ENCODE measurements around the gene FURIN.
A peak's percentile ranks its signal among the peaks of the same experiment; 100 is the strongest.
"Not testable (repeated sequence)": the region's sequence is repeated elsewhere in the genome, so short reads cannot be mapped to it uniquely, and the experiment has no call there.

The FURIN gene

DNA sequence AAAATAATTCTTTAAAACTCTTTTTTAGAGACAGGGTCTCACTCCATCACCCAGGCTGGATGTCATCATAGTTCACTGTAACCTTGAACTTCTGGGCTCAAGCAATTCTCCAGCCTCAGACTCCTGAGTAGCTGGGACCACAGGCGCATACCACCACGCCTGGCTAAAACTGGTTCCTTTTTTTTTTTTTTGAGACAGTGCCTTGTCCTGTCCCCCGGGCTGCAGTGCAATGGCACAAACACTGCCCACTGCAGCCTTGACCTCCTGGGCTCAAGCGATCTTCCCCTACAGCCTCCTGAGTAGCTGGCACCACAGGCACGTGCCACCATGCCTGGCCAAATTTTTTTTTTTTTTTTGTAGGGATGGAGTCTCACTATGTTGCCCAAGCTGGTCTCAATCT, 23.7 kb upstream of the FURIN start:
- DNase-seq (ENCODE audit: low spot score) = no peak

DNA sequence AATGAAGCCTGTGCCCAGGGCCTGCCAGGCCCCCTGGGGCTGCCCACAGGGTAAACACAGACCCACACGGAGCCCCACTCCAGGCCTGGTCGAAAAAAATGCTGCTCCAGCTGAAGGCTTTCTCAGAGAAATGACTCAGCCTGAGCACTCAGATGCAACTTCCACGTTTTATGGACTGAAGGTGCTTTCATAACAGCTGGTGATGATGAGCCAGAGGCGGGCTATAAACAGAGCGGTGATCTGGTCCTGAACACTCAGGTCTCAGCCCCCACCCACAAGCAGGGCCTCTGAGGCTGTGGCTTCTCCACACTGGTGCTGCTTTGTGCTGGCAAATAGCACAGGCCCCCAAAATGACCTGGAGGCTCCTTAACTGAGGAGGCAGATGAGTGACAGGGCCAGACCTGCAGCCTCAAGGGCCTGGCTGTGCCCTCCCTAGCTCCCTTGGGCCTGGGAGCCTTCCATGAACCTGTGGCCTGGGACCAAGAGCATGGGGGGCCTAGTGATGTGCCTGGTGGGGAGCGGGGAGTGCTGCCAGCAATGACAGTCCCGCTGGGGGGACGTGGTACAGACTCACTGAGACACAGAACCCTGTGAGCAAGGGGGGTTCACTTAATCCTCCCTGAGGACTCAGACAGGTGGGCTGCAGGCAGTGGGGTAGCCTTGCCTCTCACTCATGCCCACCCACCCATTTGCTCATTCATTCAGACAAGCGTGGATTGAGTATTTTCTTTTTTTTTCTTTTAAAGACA, 23.0 kb upstream of the FURIN start:
- DNase-seq (ENCODE audit: low spot score) = peak; percentile 82

DNA sequence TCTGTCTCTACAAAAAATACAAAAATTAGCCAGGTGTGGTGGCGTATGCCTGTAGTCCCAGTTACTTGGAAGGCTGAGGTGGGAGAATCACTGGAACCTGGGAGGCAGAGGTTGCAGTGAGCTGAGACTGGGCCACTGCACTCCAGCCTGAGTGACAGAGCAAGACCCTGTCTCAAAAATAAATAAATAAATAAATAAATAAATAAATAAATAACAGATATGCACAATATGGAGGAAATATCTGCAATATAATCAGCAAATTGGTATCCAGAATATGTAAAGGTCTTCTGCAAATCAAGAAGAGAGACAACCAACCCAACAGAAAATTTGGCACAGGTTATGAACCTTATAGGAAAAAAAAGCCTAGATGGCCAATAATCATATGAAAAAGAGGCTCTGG, 19.0 kb upstream of the FURIN start:
- DNase-seq (ENCODE audit: low spot score) = not testable (repeated sequence)

DNA sequence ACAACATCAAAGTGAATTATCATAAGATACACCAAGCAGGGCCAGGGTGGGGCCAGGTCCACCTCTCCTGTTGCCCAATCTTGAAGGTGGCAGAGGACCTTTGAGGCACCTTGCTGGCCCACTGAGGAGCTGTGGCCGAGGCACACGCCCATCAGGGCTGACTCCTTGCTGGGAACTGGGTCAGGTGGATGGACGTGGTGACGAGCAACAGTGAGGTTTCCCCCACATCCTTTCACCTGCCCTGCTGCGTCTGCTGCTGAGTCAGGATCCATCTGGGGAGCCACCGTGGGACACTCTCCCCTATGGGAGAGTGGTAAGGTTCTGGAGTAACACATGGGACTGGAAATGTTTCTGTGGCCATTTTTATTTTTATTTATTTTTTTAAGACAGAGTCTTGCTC, 17.3 kb upstream of the FURIN start:
- DNase-seq (ENCODE audit: low spot score) = no peak

DNA sequence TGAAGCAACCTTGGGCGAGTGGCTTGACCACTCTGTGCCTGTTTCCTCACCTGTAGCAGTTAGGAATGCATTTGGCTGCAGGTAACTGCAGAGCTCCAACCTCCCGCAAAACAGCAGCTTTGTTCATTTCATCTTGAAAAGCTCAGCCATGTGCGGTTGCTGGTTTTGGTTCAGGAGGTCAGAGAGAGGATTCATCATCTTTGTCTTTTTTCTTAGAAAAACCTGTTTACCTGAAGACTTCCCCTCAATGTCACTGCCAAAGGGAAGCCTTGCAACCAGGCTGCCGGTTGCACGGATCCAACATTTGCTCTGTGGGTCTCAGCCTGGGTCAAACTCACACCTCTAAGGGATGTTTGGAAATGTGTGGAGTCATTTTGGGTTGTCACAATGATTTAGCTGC, 16.4 kb upstream of the FURIN start:
- no peak for DNase-seq (ENCODE audit: low spot score)

DNA sequence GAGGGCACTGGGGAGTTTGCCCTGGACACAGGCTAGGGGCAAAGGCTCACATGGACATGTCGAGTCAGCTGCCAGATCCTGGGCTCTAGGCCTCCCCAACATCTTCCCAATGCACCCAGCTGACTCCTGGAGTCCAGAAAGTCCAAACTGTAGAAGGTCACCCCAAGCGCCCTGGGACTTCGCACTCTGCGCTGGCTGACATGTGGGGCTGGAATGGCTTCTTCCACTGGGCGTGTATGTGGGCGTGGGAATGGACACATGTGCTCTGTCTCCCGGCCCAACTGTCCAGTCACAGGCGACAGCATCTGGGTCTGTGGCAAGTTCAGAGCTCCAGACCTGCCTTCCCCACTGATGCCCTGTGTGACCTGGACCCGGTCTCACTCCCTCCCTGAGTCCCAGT, 13.2 kb upstream of the FURIN start:
- DNase-seq (ENCODE audit: low spot score) = no peak

DNA sequence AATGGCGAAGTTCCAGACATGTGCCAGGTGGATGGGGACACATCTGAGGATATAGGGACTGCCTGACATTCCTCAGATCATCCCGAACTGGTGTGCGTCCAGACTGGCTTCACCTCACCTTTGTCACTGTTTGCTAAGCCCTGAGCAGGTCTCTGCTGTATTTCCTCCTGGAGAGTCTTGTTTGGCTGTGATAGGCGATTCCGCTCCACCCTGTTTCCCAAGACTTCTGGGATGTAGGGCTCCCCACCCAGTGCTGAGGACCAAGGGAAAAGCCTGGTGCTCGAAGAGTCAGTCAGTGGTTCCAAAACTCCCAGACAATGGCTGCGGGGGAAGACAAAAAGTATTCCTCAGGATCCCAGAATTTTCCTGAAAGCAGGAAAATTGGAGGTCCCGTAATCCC, 11.1 kb upstream of the FURIN start:
- no peak for DNase-seq (ENCODE audit: low spot score)

DNA sequence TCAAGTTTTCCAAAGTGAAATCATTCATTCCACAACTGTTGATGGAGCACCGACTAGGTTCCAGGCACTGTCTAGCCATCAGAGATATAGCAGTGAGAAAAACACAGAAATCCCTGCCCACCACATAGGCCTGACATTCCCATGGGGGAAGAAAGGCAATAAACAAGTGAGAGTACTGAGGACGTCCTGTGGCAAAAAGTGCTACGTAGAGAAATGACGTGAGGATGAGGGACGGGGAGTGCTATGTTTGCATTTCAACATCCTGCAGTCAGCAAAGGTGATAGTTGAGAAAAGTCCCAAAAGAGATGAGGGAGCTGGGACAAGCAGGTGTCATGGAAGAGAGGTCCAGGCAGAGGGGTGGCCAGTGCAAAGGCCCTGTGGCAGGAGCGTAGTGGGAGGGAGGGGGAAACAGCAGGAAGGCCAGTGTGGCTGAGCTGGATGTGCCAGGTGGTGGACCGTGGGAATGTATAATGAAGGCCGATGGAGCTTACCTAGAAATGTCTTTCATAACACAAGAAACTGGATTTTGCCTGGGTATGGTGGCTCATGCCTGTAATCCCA, 10.4 kb upstream of the FURIN start:
- DNase-seq (ENCODE audit: low spot score) = no peak

DNA sequence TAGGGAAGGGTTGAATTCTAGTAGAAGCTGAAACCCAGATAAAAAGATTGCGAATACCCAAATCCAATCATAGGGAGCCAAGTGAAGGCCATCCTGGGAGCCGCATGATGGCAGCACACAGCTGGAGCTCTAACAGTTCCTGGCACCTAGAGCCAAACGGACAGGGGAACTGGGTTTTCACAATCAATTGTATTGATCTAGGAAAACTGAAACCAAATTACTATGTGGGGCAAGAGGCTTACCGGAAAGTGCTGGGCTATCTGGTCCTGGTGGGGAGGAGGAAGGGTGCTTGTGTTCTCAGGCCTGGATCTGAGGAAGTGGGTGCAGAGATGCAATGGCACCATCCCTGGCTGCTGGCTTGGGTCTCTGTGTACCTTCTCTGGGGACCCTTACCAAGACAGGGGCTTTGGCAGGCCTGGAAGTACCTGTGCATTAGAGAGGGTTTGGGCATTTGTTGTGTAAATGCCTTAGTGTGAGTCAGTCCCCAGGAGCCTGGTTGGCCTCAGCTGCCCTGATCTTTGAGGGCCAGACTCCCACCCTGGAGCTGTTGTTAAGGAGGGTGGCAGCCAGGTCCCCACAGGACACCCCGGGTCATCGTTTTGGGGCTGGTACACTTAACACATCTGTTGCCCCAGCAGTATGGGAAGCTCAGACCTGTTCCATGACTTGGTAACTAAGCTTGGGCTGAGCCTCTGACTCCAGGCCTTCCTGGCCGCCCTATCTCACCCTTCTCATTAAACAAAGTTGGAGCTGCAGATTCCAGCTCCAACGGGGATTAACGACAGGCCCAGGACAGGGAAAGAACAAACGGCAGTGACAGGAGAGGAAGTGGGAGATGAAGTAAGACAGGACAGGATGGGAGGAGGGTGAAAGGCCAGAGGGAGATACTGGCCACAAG, 8.9 kb upstream of the FURIN start:
- DNase-seq (ENCODE audit: low spot score) = no peak

DNA sequence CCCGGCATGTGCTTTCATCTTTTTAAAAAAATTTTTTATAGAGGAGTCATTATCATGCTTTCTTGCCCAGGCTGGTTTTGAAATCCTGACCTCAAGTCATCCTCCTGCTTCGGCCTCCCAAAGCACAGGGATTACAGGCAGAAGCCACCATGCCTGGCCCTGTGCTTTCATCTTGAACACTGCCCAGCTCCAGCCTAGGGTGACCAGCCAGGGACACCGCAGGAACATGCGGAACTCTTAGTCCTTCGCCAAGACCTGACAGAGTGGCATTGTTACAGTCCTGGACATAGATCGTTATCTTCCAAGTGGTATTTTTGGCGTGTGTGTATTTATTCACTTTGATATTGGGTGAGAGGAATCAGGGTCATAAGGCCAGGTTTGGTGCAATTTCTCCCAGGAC, 7.9 kb upstream of the FURIN start:
- no peak for DNase-seq (ENCODE audit: low spot score)

DNA sequence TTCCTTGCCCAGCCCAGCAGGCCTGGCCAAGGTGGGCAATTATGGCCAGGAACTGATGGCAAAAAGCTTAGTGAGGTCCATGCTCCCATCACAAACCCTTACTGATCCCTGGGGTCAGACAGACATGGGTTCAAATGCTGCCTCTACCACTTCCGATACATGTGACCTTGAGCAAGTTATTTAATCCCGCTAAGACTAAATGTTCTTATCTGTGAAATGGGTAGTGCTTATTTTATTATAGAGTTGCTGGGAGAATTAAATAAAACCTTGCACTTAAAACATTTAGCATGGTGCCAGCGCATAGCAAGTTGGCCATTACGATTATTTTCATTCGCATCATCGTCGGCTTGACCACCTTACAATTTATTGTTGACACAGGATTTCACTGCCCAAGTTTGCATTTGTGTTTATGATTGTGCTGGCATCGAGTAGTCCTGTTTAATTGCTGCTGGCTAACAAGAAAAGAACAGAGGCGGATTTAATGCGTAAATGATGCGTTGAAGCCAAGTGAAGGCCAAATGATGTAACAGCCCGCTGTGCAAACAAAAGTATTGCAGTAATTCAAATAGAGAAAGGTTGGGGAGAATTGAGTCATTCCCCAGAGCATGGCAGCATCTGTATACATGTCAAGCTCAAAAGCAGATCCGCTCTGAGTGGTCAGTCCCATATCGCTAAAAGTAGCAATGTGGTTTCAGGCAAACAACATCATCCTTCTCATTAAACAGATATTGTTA, 7.3 kb upstream of the FURIN start:
- DNase-seq (ENCODE audit: low spot score) = no peak

DNA sequence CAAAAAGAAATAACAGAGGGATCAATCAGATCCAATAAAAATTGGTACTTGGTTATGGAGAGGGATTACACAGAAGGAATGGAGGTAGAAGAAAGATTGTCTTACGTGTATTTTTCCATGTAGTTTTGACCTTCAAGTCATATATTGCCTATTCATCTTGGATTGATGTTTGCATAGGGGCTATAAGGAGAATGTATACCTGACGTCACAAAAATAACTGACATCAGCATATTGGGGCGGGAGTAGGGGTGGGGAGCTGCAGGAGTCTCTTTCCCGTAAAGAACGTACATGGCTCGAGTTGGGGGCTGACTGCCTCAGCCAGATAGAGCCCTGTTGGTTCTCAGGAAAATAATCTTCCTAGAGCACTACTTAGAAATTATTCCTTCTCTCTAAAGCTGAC, 5.9 kb upstream of the FURIN start:
- no peak for DNase-seq (ENCODE audit: low spot score)

DNA sequence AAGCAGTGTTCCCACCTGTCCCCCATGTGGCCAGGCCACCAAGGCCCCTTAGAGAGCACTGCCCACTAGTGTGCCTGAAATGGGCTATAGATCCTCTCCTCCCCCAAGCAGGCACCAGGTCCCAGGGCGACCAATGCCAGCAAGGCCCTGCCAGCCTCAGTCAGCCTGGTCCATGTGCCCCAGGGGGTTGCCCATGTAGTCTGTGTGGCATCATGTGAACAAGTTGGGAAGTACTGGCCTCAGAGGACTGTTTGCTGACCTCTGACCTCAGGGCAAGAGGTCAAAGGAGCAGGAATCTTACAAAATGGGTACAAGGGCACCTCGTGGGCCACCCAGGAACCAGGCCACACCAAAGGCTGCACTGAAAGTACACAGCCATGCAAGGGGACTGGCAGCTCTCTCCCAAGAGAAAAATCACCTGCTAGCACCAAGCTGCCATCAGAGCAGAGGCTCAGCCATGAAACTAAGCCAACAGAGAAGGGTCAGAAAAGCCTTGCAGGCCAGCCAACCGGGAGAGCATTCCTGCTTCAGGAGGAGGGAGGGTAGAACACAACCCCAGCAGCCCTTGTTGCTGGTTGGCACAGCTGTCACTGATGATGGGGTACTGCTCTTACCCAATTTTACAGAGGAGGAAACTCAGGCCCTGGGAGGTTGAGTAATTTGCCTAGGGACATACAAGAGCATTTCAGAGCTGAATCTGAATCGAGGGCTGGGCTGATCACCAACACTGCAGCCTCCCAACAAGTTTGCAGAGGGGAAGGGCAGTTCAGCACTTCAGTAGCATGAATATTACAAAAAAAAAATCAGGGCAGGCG, 5.2 kb upstream of the FURIN start:
- DNase-seq (ENCODE audit: low spot score) = no peak

DNA sequence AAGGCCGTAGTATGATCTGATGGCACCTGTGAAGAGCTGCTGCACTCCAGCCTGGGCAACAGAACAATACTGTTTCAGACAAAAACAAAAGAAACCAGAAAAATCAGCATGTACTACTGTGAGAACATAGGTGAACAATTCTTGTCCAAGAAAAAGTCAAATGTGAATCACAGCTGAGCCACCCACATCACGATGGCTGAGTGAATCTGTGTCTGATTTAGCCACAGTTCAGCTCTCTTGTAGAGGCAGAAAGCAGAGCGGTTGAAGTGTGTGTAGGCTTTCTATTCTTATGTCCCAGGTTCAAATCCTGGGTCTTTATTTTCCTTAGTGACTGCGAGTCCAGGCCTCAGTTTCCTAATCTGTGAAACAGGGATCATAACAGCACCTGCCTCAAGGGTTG, 4.4 kb upstream of the FURIN start:
- no peak for DNase-seq (ENCODE audit: low spot score)

DNA sequence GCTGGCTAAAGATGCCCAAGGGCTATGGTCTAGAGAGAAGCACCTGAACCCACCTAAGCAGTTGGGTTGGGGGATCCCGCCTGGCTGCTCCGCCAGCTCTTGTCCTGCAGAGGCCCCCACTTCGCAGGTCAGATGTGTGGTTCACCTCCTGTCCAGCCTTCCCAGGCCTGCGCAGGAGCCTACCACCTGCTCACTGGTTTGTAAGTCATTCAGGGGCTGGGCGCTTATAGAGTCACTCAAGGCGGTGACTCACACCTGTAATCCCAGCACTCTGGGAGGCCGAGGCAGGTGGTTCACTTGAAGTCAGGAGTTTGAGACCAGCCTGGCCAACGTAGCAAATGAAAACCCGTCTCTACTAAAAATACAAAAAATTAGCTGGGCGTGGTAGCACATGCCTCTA, 3.9 kb upstream of the FURIN start:
- DNase-seq (ENCODE audit: low spot score) = no peak

DNA sequence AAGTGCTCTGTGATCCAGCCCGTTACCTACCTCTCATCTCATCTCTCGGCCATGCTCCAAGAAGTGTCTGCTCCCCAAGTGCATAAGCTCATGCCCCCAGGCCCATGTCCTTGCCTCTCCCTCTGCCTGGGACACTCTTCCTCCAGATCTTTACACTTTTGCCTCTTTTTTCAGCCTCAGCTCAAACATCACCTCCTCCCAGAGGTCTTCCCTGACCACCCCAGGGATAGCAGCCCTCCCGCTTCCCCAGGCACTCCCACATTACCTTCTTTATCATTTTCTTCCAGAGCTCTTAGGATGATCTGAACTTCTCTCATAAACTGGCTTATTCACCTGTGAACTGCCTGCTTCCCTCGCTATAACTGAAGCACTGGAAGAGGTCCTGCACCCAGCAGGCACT, 2.7 kb upstream of the FURIN start:
- no peak for DNase-seq (ENCODE audit: low spot score)

DNA sequence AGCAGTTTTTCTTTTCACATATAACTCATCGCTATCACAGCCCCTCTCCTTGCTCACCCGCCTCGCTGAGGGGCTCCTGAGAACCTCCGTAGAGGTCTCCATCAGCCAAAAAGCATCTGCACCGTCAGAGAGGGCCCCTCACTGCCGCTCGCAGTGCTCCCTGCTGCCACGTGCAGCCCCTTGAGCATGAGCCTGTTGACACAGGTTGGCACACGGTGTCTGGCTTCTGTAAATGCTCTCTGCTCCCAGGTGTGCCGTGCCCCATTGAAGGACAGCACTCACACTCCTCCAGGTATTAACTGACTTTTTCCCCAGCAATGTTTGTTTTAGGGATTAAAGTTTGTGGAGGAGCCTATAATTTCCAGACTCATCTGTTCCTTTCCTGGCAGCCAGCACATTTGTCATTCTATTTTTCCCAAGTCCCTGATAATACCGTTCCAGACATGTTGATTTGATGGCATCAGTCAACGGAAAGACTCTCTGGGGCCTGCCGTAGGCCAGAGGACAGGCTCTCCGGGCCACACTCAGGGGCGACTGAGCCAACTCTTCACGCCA, 2.1 kb upstream of the FURIN start:
- no peak for DNase-seq (ENCODE audit: low spot score)

DNA sequence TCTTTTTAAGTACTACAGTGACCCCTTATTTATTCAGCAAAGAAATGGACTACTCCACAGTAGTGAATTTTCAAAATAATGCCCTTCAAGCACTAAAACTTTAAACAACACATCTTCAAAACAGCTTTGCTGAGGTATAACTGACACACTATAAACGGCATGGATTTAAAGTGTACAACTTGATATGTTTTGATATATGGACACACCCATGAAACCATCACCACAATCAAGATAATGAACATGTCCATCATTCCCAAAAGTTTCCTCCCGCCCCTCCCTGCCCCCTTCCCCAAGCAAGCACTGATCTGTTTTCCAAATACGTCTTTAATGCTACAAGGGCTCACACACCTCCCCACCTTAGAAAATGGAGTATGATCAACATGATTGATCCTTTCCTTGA, 1.6 kb upstream of the FURIN start:
- DNase-seq (ENCODE audit: low spot score) = no peak

DNA sequence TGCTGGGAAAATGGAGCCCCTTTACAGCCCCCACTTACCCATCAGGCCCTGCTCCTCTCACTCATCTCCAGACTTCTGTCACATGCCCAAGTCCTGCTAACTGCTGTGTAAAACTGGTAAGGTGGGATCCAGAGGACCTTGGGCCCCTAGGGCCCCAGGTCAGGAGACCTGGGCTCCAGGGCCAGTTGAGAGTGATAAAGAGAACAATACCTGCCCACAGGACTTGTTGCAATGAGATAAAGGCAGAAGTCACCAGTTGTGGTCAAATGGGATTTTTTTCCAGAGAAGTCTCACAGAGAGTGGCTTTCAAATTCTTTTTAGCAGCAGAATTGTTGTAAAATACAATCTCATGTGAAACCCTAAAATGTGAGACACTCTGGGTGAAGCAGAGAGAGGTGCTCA, 753 bp downstream of the FURIN start:
- DNase-seq (ENCODE audit: low spot score) = no peak

DNA sequence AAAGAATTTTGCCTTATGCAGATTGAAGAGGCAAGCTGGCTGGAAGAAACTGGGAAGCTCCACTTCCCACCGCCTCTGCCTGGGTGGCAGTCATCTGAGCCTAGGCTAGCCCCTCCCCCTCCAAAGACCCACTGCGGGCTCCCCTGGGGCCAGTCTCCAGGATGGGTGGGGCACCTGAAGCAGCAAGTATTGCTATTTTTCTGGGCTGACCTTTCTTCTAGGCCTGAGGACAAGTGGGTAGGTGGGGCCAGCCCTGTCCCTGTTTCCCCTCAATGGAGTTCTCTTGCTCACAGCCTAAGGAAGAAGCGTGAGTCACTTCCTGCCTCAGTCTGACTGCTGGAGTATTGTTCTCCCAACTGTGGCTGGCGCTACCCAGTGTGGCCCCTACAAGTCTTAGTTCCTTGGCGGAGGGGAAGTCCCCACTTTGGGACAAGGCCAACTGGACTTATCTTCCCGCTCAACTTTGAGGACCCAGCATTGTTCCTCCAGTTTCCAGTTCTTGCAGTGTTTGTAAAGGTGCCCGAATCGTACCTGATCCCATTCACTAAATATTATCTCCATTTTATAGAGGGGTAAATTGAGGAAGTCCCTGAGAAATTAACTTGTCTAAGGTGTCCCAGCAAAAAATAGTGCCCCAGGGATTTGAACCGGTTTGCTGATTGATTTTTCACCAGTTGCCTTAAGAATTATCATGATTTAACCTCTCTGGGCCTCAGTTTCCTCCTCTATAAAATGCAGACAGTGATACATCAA, 1.4 kb downstream of the FURIN start:
- DNase-seq (ENCODE audit: low spot score) = peak; percentile 94
